ENCODE results near the gene SCARF2.

DNA sequence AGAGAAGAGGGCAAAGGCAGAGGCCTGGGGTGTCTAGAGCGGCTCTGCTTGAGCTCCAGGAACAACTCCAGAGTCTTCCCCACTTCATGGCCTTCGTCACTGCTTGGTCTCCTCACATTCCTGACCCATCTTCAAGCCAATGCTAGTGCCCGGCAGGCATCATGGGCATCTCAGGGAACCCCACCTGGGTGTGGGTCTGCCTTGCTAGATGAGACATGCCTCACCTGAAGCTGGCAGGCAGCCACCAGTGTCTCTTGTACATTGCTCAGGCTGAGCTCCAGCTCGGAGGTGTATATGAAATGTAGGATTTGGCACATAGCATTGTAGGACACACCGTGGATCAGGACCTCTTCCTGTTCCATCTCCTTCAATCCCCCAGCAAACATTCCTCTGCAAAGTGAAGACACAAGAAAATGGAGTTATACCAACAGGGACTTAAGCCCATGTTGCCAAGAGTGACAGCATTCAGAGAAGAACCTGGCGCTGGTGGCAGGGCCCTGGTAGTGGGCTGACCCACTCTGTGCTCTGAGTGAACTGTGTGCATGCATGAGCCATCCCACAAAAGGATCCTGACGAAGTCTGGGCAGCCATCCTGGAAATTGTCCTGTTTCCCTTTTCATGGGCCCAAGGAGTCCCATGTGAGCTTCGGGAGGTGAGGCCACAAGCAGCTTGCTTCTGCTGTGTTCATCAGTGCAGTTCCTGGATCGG lies 33.7 kb upstream of the SCARF2 start:
- no peak for TF ChIP-seq CTCF (IDR thresholded peaks at IDR 0.05; ENCODE audit: insufficient read depth, low read length)
- TF ChIP-seq POLR2AphosphoS5 (IDR thresholded peaks at IDR 0.05; ENCODE audit: low read depth), result no peak
